ENCODE measurements around the gene FBXO31. TPM values are rescaled to one million over a fixed set of nuclear protein-coding genes. Genes with fewer than 3 reads are reported as not detected.
"Not testable (repeated sequence)": the region's sequence is repeated elsewhere in the genome, so short reads cannot be mapped to it uniquely, and the experiment has no call there.

The FBXO31 gene
- total RNA-seq, 2 donors from 2014 or later, result 57.9 to 161 TPM

- ATAC-seq (ENCODE audit: insufficient number of reproducible peaks, low FRiP score, low read depth), result no peak
- H3K27ac ChIP-seq, result no peak overlapping the region
- H3K9me3 ChIP-seq, result no peaks in the 10 kb centered on the region
- TF ChIP-seq CTCF (IDR thresholded peaks at IDR 0.05), result no peak
- DNase-seq (ENCODE audit: low spot score), result no peak
- H3K4me1 ChIP-seq (ENCODE audit: control insufficient read depth in 1 of 2, low read depth in 2 of 2), result peaks cover 11 to 24% of the 10 kb centered on the region in 2 donors
- H3K27me3 ChIP-seq (replicated peaks; ENCODE audit: insufficient read depth), result no peaks in the 10 kb centered on the region
- H3K36me3 ChIP-seq, result peaks cover 18% of the 10 kb centered on the region
- no peak overlapping the region for H3K4me3 ChIP-seq
Measured at GRCh38 chr16:87363771-87364455, 19.7 kb downstream of the FBXO31 start.

GRCh38 chr16:87362828-87363559 is 20.6 kb downstream of the FBXO31 start:
- peaks cover 28% of the 10 kb centered on the region for H3K36me3 ChIP-seq
- H3K4me3 ChIP-seq; ATAC-seq (ENCODE audit: insufficient number of reproducible peaks, low FRiP score, low read depth); H3K27ac ChIP-seq; H3K9me3 ChIP-seq; H3K27me3 ChIP-seq (replicated peaks; ENCODE audit: insufficient read depth); DNase-seq (ENCODE audit: low spot score): not testable (repeated sequence)
- peaks cover 11 to 16% of the 10 kb centered on the region in 2 donors for H3K4me1 ChIP-seq (ENCODE audit: control insufficient read depth in 1 of 2, low read depth in 2 of 2)

DNA sequence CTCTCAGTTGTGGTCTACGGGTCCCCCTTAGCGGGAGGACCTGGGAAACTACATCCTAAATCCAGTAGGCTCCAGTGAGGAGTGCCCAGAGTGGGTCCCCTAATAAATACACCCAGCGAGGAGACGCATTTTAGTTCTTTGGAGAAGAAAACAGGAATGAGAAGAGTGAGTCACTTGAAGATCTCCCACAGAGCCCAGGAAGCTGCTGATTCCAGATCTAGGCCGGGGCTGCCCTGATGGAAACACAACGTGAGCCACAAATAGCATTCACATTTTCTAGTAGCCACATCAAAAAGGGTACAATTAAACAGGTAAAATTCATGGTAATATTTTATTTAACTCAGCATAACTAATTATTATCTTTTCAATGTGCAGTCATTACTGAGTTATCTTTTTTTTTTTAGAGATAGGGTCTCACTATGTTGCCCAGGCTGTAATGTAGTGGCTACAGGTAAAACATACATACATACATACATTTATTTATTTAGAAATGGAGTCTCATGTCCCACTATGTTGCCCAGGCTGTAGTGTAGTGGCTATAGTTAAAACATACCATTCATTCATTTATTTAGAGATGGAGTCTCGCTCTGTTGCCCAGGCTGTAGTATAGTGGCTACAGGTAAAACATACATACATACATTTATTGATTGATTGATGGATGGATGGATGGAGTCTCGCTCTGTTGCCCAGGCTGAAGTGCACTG is 21.5 kb downstream of the FBXO31 start:
- no peak for TF ChIP-seq CTCF (IDR thresholded peaks at IDR 0.05)
- H3K36me3 ChIP-seq, result peaks cover 29% of the 10 kb centered on the region
- H3K4me1 ChIP-seq (ENCODE audit: control insufficient read depth in 1 of 2, low read depth in 2 of 2), result peaks cover 11 to 16% of the 10 kb centered on the region in 2 donors
- no peak overlapping the region for H3K27ac ChIP-seq
- no peaks in the 10 kb centered on the region for H3K9me3 ChIP-seq
- H3K27me3 ChIP-seq (replicated peaks; ENCODE audit: insufficient read depth), result no peaks in the 10 kb centered on the region
- DNase-seq (ENCODE audit: low spot score), result no peak
- ATAC-seq (ENCODE audit: insufficient number of reproducible peaks, low FRiP score, low read depth), result no peak
- no peak overlapping the region for H3K4me3 ChIP-seq

- Histone ChIP-seq H3K27me3 (replicated peaks; ENCODE audit: insufficient read depth) (no peaks in the 10 kb centered on the region), H3K36me3 (peaks cover 29% of the 10 kb centered on the region), H3K9me3 (no peaks in the 10 kb centered on the region), H3K4me1 (ENCODE audit: control insufficient read depth in 1 of 2, low read depth in 2 of 2) (peaks cover 11 to 16% of the 10 kb centered on the region in 2 donors), H3K27ac (no peak overlapping the region), H3K4me3 (no peak overlapping the region)
- no peak for TF ChIP-seq CTCF (IDR thresholded peaks at IDR 0.05)
- ATAC-seq (ENCODE audit: insufficient number of reproducible peaks, low FRiP score, low read depth), result no peak
- DNase-seq (ENCODE audit: low spot score), result no peak
Measured at GRCh38 chr16:87360862-87361610, 22.5 kb downstream of the FBXO31 start.

DNA sequence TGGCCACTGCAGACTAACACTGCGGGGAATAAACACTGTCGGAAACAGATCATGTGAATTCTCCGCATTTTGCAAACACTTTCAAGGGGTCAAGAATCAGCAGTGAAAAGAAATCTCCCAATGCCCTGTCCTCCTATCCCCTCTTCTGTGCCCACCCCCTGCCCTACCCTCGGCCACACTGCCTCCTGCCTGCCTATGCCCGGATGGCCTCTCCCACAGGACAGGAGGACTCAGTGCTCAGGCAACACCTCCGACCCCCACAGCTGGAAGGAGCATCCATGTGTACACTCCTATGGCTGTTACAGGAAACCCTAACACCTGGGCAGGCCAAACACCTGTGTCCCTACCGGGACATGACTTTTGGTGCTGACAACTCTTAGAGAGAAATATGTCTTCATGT is 24.5 kb downstream of the FBXO31 start:
- no peak for TF ChIP-seq CTCF (IDR thresholded peaks at IDR 0.05)
- H3K36me3 ChIP-seq, result peaks cover 29% of the 10 kb centered on the region
- H3K4me3 ChIP-seq, result no peak overlapping the region
- H3K27ac ChIP-seq, result no peak overlapping the region
- H3K9me3 ChIP-seq, result no peaks in the 10 kb centered on the region
- H3K4me1 ChIP-seq (ENCODE audit: control insufficient read depth in 1 of 2, low read depth in 2 of 2), result peaks cover 6 to 10% of the 10 kb centered on the region in 2 donors
- ATAC-seq (ENCODE audit: insufficient number of reproducible peaks, low FRiP score, low read depth) (no peak), DNase-seq (ENCODE audit: low spot score) (no peak)
- no peaks in the 10 kb centered on the region for H3K27me3 ChIP-seq (replicated peaks; ENCODE audit: insufficient read depth)

Data from thoracic aorta (tissue), 2 donors.